Neural cell (in vitro differentiated cells): ENCODE measurements around the gene VENTX. TPM values are rescaled to one million over a fixed set of nuclear protein-coding genes. Genes with fewer than 3 reads are reported as not detected.

ENCODE experiments used
- H2AFZ ChIP-seq: fragments of 200-600, 300-800 bp; sonication (generic), shearing (Covaris generic); 2 replicates; pipeline ENCODE4 v1.6.0; 2014; ENCODE audit warnings: low read depth, mild to moderate bottlenecking, antibody characterized with exemption, low read length, moderate library complexity
- H3F3A ChIP-seq: fragments of 200-600 bp; shearing (Covaris generic); 2 replicates; pipeline ENCODE4 v1.6.1; 2016; ENCODE audit warnings: mild to moderate bottlenecking, moderate library complexity, mixed read lengths, antibody characterized with exemption, low read length; ENCODE audit not compliant: insufficient read depth, poor library complexity, severe bottlenecking
- H3K27ac ChIP-seq: fragments of 200-600, 300-800 bp; sonication (generic), shearing (Covaris generic); 2 replicates; pipeline ENCODE4 v1.5.1; 2014; ENCODE audit warnings: mild to moderate bottlenecking, low read length, moderate library complexity
- H3K27me3 ChIP-seq: fragments of 300-800, 200-600 bp; sonication (generic), shearing (Covaris generic); 2 replicates; pipeline ENCODE4 v1.6.0; 2014; ENCODE audit warnings: mild to moderate bottlenecking, low read depth, low read length, moderate library complexity; ENCODE audit not compliant: insufficient read depth
- H3K36me3 ChIP-seq: fragments of 300-800, 200-600 bp; sonication (generic), shearing (Covaris generic); 2 replicates; pipeline ENCODE4 v1.5.1; 2014; ENCODE audit warnings: mild to moderate bottlenecking, antibody characterized with exemption, low read length, moderate library complexity; ENCODE audit not compliant: insufficient read depth
- H3K4me2 ChIP-seq: fragments of 300-800, 200-600 bp; sonication (generic), shearing (Covaris generic); 2 replicates; pipeline ENCODE4 v1.6.0; 2014; ENCODE audit warnings: mild to moderate bottlenecking, low read length
- H3K4me3 ChIP-seq: fragments of 300-800, 200-600 bp; sonication (generic), shearing (Covaris generic); 2 replicates; pipeline ENCODE4 v1.5.1; 2014; ENCODE audit warnings: mild to moderate bottlenecking, low read length, moderate library complexity
- H3K79me2 ChIP-seq: fragments of 200-600 bp; shearing (Covaris generic); replicated peaks from 2 replicates; pipeline ENCODE4 v1.6.0; 2014; ENCODE audit warnings: mild to moderate bottlenecking, low read length, moderate library complexity; ENCODE audit not compliant: insufficient read depth
- H3K9ac ChIP-seq: fragments of 300-800, 200-600 bp; sonication (generic), shearing (Covaris generic); 2 replicates; pipeline ENCODE4 v1.6.1; 2016; ENCODE audit warnings: mild to moderate bottlenecking, low read length, mixed read lengths
- H3K9me2 ChIP-seq: fragments of 200-600 bp; shearing (Covaris generic); 2 replicates; pipeline ENCODE4 v1.6.1; 2016; ENCODE audit warnings: mild to moderate bottlenecking, low read length, mixed read lengths; ENCODE audit not compliant: insufficient read depth
- H3K9me3 ChIP-seq: fragments of 200-600, 300-800 bp; sonication (generic), shearing (Covaris generic); 2 replicates; pipeline ENCODE4 v1.6.1; 2016; ENCODE audit warnings: mild to moderate bottlenecking, mixed run types, low read length, moderate library complexity, mixed read lengths
- H4K20me1 ChIP-seq: fragments of 200-600 bp; shearing (Covaris generic); 2 replicates; pipeline ENCODE4 v1.6.1; 2016; ENCODE audit warnings: mild to moderate bottlenecking, mixed run types; ENCODE audit not compliant: insufficient read depth
- EP300 ChIP-seq: fragments of 450-650 bp; conservative IDR thresholded peaks from 2 replicates; pipeline ENCODE4 v1.6.1; 2014; ENCODE audit warnings: antibody characterized with exemption, mild to moderate bottlenecking, moderate library complexity; ENCODE audit not compliant: poor library complexity, severe bottlenecking
- EZH2 ChIP-seq: fragments of 200-600, 300-800 bp; shearing (Covaris generic), sonication (generic); IDR thresholded peaks from 2 replicates; pipeline ENCODE4 v1.6.1; 2014; ENCODE audit warnings: antibody characterized with exemption, low read length, borderline replicate concordance, mild to moderate bottlenecking; ENCODE audit not compliant: insufficient read depth, poor library complexity, severe bottlenecking
- MXI1 ChIP-seq: fragments of 450-650 bp; conservative IDR thresholded peaks from 2 replicates; pipeline ENCODE4 v1.6.1; 2014; ENCODE audit warnings: antibody characterized with exemption, mild to moderate bottlenecking; ENCODE audit not compliant: poor library complexity, severe bottlenecking
- POLR2AphosphoS5 ChIP-seq: IDR thresholded peaks from 2 replicates; pipeline ENCODE4 v1.6.1; 2012
- RAD21 ChIP-seq: fragments of 450-650 bp; conservative IDR thresholded peaks from 2 replicates; pipeline ENCODE4 v1.6.1; 2014; ENCODE audit warnings: antibody characterized with exemption, mild to moderate bottlenecking, moderate library complexity
- SMC3 ChIP-seq: fragments of 450-650 bp; conservative IDR thresholded peaks from 2 replicates; pipeline ENCODE4 v1.6.1; 2014; ENCODE audit warnings: antibody characterized with exemption, mild to moderate bottlenecking, moderate library complexity; ENCODE audit not compliant: poor library complexity
- TAF1 ChIP-seq: IDR thresholded peaks from 2 replicates; pipeline ENCODE4 v1.6.1; 2012; ENCODE audit warnings: low read depth
- polyA plus RNA-seq: library from polyadenylated mRNA; depleted of rRNA; stranded (reverse); fragments of >200 nt; gene quantifications from 2 replicates; pipeline ENCODE4 v1.2.3, GENCODE V29; 2014
- TF ChIP-seq, protein P1 (sequence below): fragments of 450-650 bp; IDR thresholded peaks from 2 replicates; pipeline ENCODE4 v1.5.1; 2014; ENCODE audit warnings: antibody characterized with exemption, mild to moderate bottlenecking, moderate library complexity; ENCODE audit not compliant: poor library complexity, severe bottlenecking
- TF ChIP-seq, protein P2 (sequence below): IDR thresholded peaks from 2 replicates; pipeline ENCODE4 v1.6.1; 2012; ENCODE audit warnings: borderline replicate concordance

VENTX gene
- polyA plus RNA-seq, 1 donor from 2014 or later, result not detected

DNA sequence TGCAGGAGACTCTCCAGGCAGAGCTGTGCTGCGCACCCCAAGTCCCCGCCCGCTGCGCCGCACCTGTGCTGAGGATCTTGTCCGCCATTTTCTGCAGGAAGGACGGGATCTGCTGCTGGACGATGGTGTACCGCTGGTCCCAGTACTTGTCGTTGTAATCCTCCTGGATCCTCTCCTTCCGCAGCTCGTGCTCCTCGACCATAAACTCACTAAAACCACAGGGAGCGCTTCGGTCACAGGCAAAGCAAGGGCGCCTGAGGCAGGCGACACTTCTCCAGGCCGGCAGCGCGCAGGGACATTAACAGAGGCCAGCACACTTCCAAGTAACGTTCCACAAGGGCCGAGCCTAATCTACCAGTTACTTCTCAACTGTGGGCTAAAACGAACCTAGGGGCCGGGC, 52.1 kb downstream of the VENTX start:
- no peaks in the 10 kb centered on the region for H3K9me3 ChIP-seq
- H3K79me2 ChIP-seq, result no peaks in the 10 kb centered on the region
- H4K20me1 ChIP-seq, result no peaks in the 10 kb centered on the region
- H3K9me2 ChIP-seq, result no peaks in the 10 kb centered on the region
- no peak overlapping the region for H3K4me3 ChIP-seq
- H3K27me3 ChIP-seq, result no peaks in the 10 kb centered on the region
- TF ChIP-seq SMC3 (no peak), EP300 (no peak), TAF1 (no peak), EZH2 (no peak), RAD21 (no peak), POLR2AphosphoS5 (no peak), MXI1 (no peak)
- TF ChIP-seq, protein P1, sequence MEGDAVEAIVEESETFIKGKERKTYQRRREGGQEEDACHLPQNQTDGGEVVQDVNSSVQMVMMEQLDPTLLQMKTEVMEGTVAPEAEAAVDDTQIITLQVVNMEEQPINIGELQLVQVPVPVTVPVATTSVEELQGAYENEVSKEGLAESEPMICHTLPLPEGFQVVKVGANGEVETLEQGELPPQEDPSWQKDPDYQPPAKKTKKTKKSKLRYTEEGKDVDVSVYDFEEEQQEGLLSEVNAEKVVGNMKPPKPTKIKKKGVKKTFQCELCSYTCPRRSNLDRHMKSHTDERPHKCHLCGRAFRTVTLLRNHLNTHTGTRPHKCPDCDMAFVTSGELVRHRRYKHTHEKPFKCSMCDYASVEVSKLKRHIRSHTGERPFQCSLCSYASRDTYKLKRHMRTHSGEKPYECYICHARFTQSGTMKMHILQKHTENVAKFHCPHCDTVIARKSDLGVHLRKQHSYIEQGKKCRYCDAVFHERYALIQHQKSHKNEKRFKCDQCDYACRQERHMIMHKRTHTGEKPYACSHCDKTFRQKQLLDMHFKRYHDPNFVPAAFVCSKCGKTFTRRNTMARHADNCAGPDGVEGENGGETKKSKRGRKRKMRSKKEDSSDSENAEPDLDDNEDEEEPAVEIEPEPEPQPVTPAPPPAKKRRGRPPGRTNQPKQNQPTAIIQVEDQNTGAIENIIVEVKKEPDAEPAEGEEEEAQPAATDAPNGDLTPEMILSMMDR, result no peak
- TF ChIP-seq, protein P2, sequence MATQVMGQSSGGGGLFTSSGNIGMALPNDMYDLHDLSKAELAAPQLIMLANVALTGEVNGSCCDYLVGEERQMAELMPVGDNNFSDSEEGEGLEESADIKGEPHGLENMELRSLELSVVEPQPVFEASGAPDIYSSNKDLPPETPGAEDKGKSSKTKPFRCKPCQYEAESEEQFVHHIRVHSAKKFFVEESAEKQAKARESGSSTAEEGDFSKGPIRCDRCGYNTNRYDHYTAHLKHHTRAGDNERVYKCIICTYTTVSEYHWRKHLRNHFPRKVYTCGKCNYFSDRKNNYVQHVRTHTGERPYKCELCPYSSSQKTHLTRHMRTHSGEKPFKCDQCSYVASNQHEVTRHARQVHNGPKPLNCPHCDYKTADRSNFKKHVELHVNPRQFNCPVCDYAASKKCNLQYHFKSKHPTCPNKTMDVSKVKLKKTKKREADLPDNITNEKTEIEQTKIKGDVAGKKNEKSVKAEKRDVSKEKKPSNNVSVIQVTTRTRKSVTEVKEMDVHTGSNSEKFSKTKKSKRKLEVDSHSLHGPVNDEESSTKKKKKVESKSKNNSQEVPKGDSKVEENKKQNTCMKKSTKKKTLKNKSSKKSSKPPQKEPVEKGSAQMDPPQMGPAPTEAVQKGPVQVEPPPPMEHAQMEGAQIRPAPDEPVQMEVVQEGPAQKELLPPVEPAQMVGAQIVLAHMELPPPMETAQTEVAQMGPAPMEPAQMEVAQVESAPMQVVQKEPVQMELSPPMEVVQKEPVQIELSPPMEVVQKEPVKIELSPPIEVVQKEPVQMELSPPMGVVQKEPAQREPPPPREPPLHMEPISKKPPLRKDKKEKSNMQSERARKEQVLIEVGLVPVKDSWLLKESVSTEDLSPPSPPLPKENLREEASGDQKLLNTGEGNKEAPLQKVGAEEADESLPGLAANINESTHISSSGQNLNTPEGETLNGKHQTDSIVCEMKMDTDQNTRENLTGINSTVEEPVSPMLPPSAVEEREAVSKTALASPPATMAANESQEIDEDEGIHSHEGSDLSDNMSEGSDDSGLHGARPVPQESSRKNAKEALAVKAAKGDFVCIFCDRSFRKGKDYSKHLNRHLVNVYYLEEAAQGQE, result no peak
- H3K9ac ChIP-seq, result no peak overlapping the region
- no peak overlapping the region for H2AFZ ChIP-seq
- H3K36me3 ChIP-seq, result no peaks in the 10 kb centered on the region
- H3F3A ChIP-seq, result no peaks in the 10 kb centered on the region
- no peak overlapping the region for H3K4me2 ChIP-seq
- H3K27ac ChIP-seq, result no peak overlapping the region

Other genes with a start within 250 kb of the VENTX start
- gene ADGRA1, start 149.9 kb upstream of the VENTX start, polyA plus RNA-seq, result 2.2 and 4.5 TPM in 2 replicates
- gene KNDC1, start 77.6 kb upstream of the VENTX start, polyA plus RNA-seq, result 4.3 and 11.8 TPM in 2 replicates
- gene UTF1, start 7.6 kb upstream of the VENTX start, polyA plus RNA-seq, result not detected in 2 replicates
- gene ADAM8, start 39.0 kb downstream of the VENTX start, polyA plus RNA-seq, result 6.4 and 7.2 TPM in 2 replicates
- gene TUBGCP2, start 71.0 kb downstream of the VENTX start, polyA plus RNA-seq, result 34.5 and 63.1 TPM in 2 replicates
- 16.8 and 17.6 TPM in 2 replicates for gene ZNF511, start 71.1 kb downstream of the VENTX start, polyA plus RNA-seq
- gene CALY, start 99.0 kb downstream of the VENTX start, polyA plus RNA-seq, result 3.7 and 6.8 TPM in 2 replicates
- not detected in 2 replicates for gene PRAP1, start 109.5 kb downstream of the VENTX start, polyA plus RNA-seq
- gene FUOM, start 120.2 kb downstream of the VENTX start, polyA plus RNA-seq, result not detected in 2 replicates
- 122 and 127 TPM in 2 replicates for gene ECHS1, start 135.5 kb downstream of the VENTX start, polyA plus RNA-seq
- 2.2 and 3.0 TPM in 2 replicates for gene PAOX, start 141.4 kb downstream of the VENTX start, polyA plus RNA-seq
- gene MTG1, start 156.3 kb downstream of the VENTX start, polyA plus RNA-seq, result 49.7 and 52.3 TPM in 2 replicates
- gene SPRN, start 186.8 kb downstream of the VENTX start, polyA plus RNA-seq, result 0.28 and 1.1 TPM in 2 replicates
- gene SCART1, start 216.1 kb downstream of the VENTX start, polyA plus RNA-seq, result 4.3 and 6.1 TPM in 2 replicates